ENCODE measurements around the gene PCDHGB2. TPM values are rescaled to one million over a fixed set of nuclear protein-coding genes. Genes with fewer than 3 reads are reported as not detected.
"Not testable (repeated sequence)": the region's sequence is repeated elsewhere in the genome, so short reads cannot be mapped to it uniquely, and the experiment has no call there.

The PCDHGB2 gene
- total and polyA plus RNA-seq, 2 of the 8 experiments (the other 6 are each of a cell fraction or from before 2014, with no cell fraction given), result 1.9 to 2.9 TPM

- H2BK5ac ChIP-seq (ENCODE audit: low read depth, low read length), result no peak overlapping the region
- no peak overlapping the region for H4K5ac ChIP-seq (ENCODE audit: insufficient read length, low read depth, low read length)
- no peak overlapping the region for H3K27ac ChIP-seq (ENCODE audit: low read depth, low read length)
- H3K79me2 ChIP-seq (ENCODE audit: control insufficient read depth in 1 of 2, insufficient read depth in 2 of 2, low read length in 2 of 2), result peaks cover 0 to 10% of the 10 kb centered on the region in 2 experiments; a peak in 3 of 4 replicates
- no peak overlapping the region for H2BK120ac ChIP-seq (replicated peaks; ENCODE audit: low read depth, low read length)
- no peak overlapping the region for H3K4me2 ChIP-seq (ENCODE audit: insufficient read depth in 1 of 2, low read depth in 2 of 2, low read length in 2 of 2)
- peaks cover 9 to 15% of the 10 kb centered on the region in 2 experiments for H3K9me3 ChIP-seq (ENCODE audit: insufficient read depth in 2 of 2, low read depth in 1 of 2, low read length in 1 of 2)
- TF ChIP-seq BCL11A (IDR thresholded peaks at IDR 0.05; ENCODE audit: low read depth in 2 of 2, low read length in 2 of 2), result no peak
- H3K9ac ChIP-seq (replicated peaks in 1 of 4; ENCODE audit: extremely low read depth in 1 of 4, low read depth in 3 of 4, low read length in 3 of 4), result no peak overlapping the region
- FAIRE-seq (no peak), DNase-seq (ENCODE audit: low read depth in 1 of 2, low spot score in 2 of 2) (no peak)
- no peaks in the 10 kb centered on the region for H3K27me3 ChIP-seq (replicated peaks in 1 of 4; ENCODE audit: control insufficient read depth in 3 of 4, extremely low read depth in 1 of 4, insufficient read depth in 3 of 4, low read length in 3 of 4)
- no peak overlapping the region for H3K23ac ChIP-seq (ENCODE audit: insufficient read length)
- H3K18ac ChIP-seq (ENCODE audit: extremely low read depth, low read length), result no peak overlapping the region
- H4K91ac ChIP-seq (replicated peaks; ENCODE audit: insufficient read length, low read length), result no peak overlapping the region
- no peak overlapping the region for H3K4ac ChIP-seq (replicated peaks; ENCODE audit: insufficient read length, low read depth, low read length)
- H4K20me1 ChIP-seq (replicated peaks in 1 of 2; ENCODE audit: control insufficient read depth in 1 of 2, insufficient read depth in 2 of 2, low read length in 2 of 2), result no peaks in the 10 kb centered on the region
- no peak overlapping the region for H3K56ac ChIP-seq (replicated peaks; ENCODE audit: insufficient read length, low read depth, low read length)
- peaks cover 0 to 15% (median 9%) of the 10 kb centered on the region in 4 experiments; a peak in 5 of 8 replicates for H3K36me3 ChIP-seq (ENCODE audit: control insufficient read depth in 2 of 4, insufficient read depth in 4 of 4, low read length in 3 of 4)
- CTCF ChIA-PET (ENCODE audit: partially characterized antibody), result interaction anchor here (0.9 to 1.1 kb wide), 3 partner anchors 68 to 250 kb away, joined by 3 to 4 read pairs (median 3); partner anchors contain the start of genes PCDHB10 and PCDHB15
- H3K14ac ChIP-seq (ENCODE audit: insufficient read length), result no peak overlapping the region
- H2BK12ac ChIP-seq (ENCODE audit: low read depth, low read length), result no peak overlapping the region
- no peak overlapping the region for H4K8ac ChIP-seq (ENCODE audit: extremely low read depth, insufficient read depth, low read length)
- no peaks in the 10 kb centered on the region for H3K79me1 ChIP-seq (ENCODE audit: low read depth, low read length)
- H2AFZ ChIP-seq (ENCODE audit: low read length), result no peak overlapping the region
- H3K23me2 ChIP-seq (ENCODE audit: low read depth, low read length), result no peaks in the 10 kb centered on the region
- POLR2A ChIA-PET (ENCODE audit: partially characterized antibody), result no interaction called here
- H3K4me1 ChIP-seq (replicated peaks in 1 of 4; ENCODE audit: control insufficient read depth in 3 of 4, insufficient read depth in 4 of 4, low read length in 3 of 4), result no peaks in the 10 kb centered on the region
- H2BK15ac ChIP-seq (ENCODE audit: low read length), result no peak overlapping the region
- no peak overlapping the region for H2BK20ac ChIP-seq (ENCODE audit: low read length)
- no peak overlapping the region for H2AK5ac ChIP-seq (ENCODE audit: low read depth, low read length)
- no peak overlapping the region for H3K4me3 ChIP-seq (ENCODE audit: extremely low read depth in 1 of 4, insufficient read depth in 2 of 4, low read depth in 3 of 4, low read length in 4 of 4)
Measured at GRCh38 chr5:141313711-141314110, 46.1 kb upstream of the PCDHGB2 start.

- not testable (repeated sequence) for H4K5ac ChIP-seq (ENCODE audit: insufficient read length, low read depth, low read length); H4K91ac ChIP-seq (replicated peaks; ENCODE audit: insufficient read length, low read length); H2BK20ac ChIP-seq (ENCODE audit: low read length); H3K14ac ChIP-seq (ENCODE audit: insufficient read length); H3K79me1 ChIP-seq (ENCODE audit: low read depth, low read length); H3K23ac ChIP-seq (ENCODE audit: insufficient read length); H3K4me1 ChIP-seq (replicated peaks in 1 of 4; ENCODE audit: control insufficient read depth in 3 of 4, insufficient read depth in 4 of 4, low read length in 3 of 4); H3K9ac ChIP-seq (replicated peaks in 1 of 4; ENCODE audit: extremely low read depth in 1 of 4, low read depth in 3 of 4, low read length in 3 of 4); H2BK12ac ChIP-seq (ENCODE audit: low read depth, low read length); H2AK5ac ChIP-seq (ENCODE audit: low read depth, low read length); H4K8ac ChIP-seq (ENCODE audit: extremely low read depth, insufficient read depth, low read length); H3K27ac ChIP-seq (ENCODE audit: low read depth, low read length); H3K27me3 ChIP-seq (replicated peaks in 1 of 4; ENCODE audit: control insufficient read depth in 3 of 4, extremely low read depth in 1 of 4, insufficient read depth in 3 of 4, low read length in 3 of 4); H3K4me3 ChIP-seq (ENCODE audit: extremely low read depth in 1 of 4, insufficient read depth in 2 of 4, low read depth in 3 of 4, low read length in 4 of 4); H3K56ac ChIP-seq (replicated peaks; ENCODE audit: insufficient read length, low read depth, low read length); H2AFZ ChIP-seq (ENCODE audit: low read length); H4K20me1 ChIP-seq (replicated peaks in 1 of 2; ENCODE audit: control insufficient read depth in 1 of 2, insufficient read depth in 2 of 2, low read length in 2 of 2); H2BK5ac ChIP-seq (ENCODE audit: low read depth, low read length); H3K23me2 ChIP-seq (ENCODE audit: low read depth, low read length); H2BK15ac ChIP-seq (ENCODE audit: low read length); H2BK120ac ChIP-seq (replicated peaks; ENCODE audit: low read depth, low read length); H3K4ac ChIP-seq (replicated peaks; ENCODE audit: insufficient read length, low read depth, low read length); FAIRE-seq; H3K4me2 ChIP-seq (ENCODE audit: insufficient read depth in 1 of 2, low read depth in 2 of 2, low read length in 2 of 2); H3K18ac ChIP-seq (ENCODE audit: extremely low read depth, low read length); DNase-seq (ENCODE audit: low read depth in 1 of 2, low spot score in 2 of 2)
- peaks cover 11 to 25% of the 10 kb centered on the region in 2 experiments for H3K79me2 ChIP-seq (ENCODE audit: control insufficient read depth in 1 of 2, insufficient read depth in 2 of 2, low read length in 2 of 2)
- CTCF ChIA-PET (ENCODE audit: partially characterized antibody), result interaction anchor here (0.8 to 5.0 kb wide), 6 partner anchors 18 to 196 kb away, joined by 4 to 19 read pairs (median 4); partner anchors contain the start of gene PCDHB15
- H3K9me3 ChIP-seq (ENCODE audit: insufficient read depth in 2 of 2, low read depth in 1 of 2, low read length in 1 of 2), result peaks cover 22 to 27% of the 10 kb centered on the region in 2 experiments
- POLR2A ChIA-PET (ENCODE audit: partially characterized antibody), result interaction anchor here (0.7 to 2.5 kb wide), 4 partner anchors 11 to 172 kb away, joined by 3 to 7 read pairs (median 3); partner anchors contain the start of gene PCDHGC5
- WGBS, 2 experiments (ENCODE audit: extremely low coverage in 1 of 2, insufficient coverage in 1 of 2, insufficient read length in 1 of 2, insufficient replicate concordance in 2 of 2, low coverage in 1 of 2, low lambda C conversion rate in 2 of 2, missing lambda C conversion rate in 1 of 2), result 83% methylated on average over 4 of the region's 4 CpGs; no CpG with 5 or more reads in 1 of the 2 experiments
- H3K36me3 ChIP-seq (ENCODE audit: control insufficient read depth in 2 of 4, insufficient read depth in 4 of 4, low read length in 3 of 4), result peaks cover 5 to 27% (median 19%) of the 10 kb centered on the region in 4 experiments; a peak in 6 of 8 replicates
Measured at GRCh38 chr5:141316963-141317362, 42.8 kb upstream of the PCDHGB2 start.

Measured in H1 (cell line).